HL-60/S4 treated with phorbol 12-myristate 13-acetate at 8.2 ng/mL for 4 days and 3 days (cell line): ENCODE results near the gene SNURF.
"Not testable (repeated sequence)": the region's sequence is repeated elsewhere in the genome, so short reads cannot be mapped to it uniquely, and the experiment has no call there.

ENCODE experiments used
- in situ Hi-C: fragments of 300-500 bp; cut with MboI; formaldehyde crosslinking; loops from 2 replicates; pipeline ENCODE4 v1.15.0; 2022; ENCODE audit warnings: low sequenced_read_pairs

The SNURF gene

GRCh38 chr15:24966364-24967103, 11.7 kb downstream of the SNURF start:
- in situ Hi-C loops, result no loop called here

DNA sequence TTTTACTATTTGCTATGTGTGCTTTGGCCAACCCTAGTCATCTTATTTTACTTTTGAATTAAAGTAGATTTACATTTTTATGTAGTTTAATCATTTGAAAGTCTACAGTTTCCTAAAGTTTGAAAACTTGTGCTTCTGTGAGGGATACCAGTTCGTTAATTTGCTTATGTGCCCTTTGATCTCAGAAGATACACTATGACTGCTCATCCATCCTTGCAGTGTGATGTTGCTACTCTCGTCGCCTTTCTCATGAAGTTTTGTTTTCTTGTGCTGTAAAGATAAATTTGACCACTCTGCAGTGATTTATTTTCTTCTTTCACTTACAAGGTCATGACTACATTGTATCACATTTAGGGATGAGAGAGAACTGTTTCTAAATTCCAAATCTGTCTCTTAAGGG, 16.3 kb downstream of the SNURF start:
- in situ Hi-C loops, result no loop called here

- in situ Hi-C loops, result no loop called here
Measured at GRCh38 chr15:24971772-24972171, 17.0 kb downstream of the SNURF start.

- in situ Hi-C loops, result not testable (repeated sequence)
Measured at GRCh38 chr15:24972707-24973106, 17.9 kb downstream of the SNURF start.

DNA sequence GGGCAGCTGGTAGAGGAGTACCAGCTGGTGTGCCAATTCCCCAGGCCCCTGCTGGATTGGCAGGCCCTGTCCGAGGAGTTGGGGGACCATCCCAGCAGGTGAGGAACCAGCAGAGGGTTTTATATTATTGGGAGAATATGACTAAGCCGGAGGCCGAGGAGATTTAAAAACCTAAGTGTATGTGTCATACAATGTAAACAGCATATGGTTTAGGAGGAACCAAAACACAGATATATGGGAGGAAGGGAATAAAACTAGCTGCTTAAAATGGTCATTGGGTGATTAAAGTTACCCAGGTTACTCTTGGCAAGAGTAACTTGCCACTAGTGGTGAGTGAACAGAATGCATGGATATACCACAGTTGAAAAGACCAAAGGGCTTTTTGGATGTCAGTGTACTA, 22.1 kb downstream of the SNURF start:
- in situ Hi-C loops, result no loop called here

GRCh38 chr15:24977686-24978085, 22.9 kb downstream of the SNURF start:
- in situ Hi-C loops, result no loop called here

GRCh38 chr15:24985224-24985623, 30.4 kb downstream of the SNURF start:
- in situ Hi-C loops, result no loop called here

DNA sequence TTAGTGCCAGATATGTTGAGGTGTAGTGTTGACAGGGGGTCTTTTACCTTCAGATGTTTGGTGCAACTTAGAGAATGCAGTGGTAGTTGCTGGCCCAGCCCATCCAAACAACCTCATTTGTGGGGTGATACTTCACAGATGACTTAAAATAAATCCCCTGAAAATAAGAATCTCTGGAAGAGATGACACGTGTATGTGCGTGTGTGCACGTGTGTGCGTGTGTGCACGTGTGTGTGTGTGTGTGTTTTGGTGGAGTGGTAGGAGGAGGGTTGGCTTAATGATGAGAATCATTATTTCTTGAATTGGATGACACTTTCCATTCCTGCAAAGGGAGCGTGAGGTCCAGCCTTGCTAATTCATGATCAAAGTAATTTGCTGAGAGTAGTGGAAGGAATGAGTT, 31.9 kb downstream of the SNURF start:
- in situ Hi-C loops, result no loop called here
